ENCODE measurements around the gene CAMK2D.

CAMK2D gene

GRCh38 chr4:113511944-113512343 lies 249.6 kb downstream of the CAMK2D start:
- Histone ChIP-seq H3K27ac (ENCODE audit: low read length) (no peak overlapping the region), H3K27me3 (ENCODE audit: control insufficient read depth, insufficient read depth, low read length) (no peaks in the 10 kb centered on the region), H3K36me3 (ENCODE audit: control insufficient read depth, insufficient read depth, low read length) (no peaks in the 10 kb centered on the region), H3K4me1 (ENCODE audit: control insufficient read depth, insufficient read depth, low read length) (no peaks in the 10 kb centered on the region), H3K4me3 (ENCODE audit: low read length) (no peak overlapping the region), H3K9me3 (ENCODE audit: control insufficient read depth, insufficient read depth, low read length) (no peaks in the 10 kb centered on the region)
- DNase-seq (ENCODE audit: low read depth, low spot score), result no peak
- WGBS (ENCODE audit: insufficient coverage, insufficient read length), result no CpG with 5 or more reads among the region's 2 CpGs

DNA sequence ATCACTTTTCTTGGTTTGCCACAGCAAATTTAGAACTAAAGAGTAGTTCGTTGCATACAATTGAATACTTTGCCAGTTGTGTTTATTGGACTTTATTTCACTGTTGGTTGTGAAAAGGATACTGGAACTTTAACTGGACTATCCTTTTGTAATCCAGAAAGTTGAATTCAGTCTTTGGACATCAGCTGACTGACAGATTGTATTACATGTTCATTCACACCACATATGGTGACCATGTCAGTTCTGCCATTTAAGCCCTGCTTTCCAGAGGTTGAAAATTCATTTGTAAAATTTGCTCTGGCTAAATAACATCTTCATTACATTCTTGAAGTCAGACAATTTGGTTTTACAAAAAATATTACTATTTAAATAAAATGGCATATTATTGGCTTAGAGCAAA lies 251.7 kb downstream of the CAMK2D start:
- no peaks in the 10 kb centered on the region for H3K36me3 ChIP-seq (ENCODE audit: control insufficient read depth, insufficient read depth, low read length)
- whole genome bisulfite sequencing (ENCODE audit: insufficient coverage, insufficient read length), result no CpG with 5 or more reads among the region's 1 CpG

DNA sequence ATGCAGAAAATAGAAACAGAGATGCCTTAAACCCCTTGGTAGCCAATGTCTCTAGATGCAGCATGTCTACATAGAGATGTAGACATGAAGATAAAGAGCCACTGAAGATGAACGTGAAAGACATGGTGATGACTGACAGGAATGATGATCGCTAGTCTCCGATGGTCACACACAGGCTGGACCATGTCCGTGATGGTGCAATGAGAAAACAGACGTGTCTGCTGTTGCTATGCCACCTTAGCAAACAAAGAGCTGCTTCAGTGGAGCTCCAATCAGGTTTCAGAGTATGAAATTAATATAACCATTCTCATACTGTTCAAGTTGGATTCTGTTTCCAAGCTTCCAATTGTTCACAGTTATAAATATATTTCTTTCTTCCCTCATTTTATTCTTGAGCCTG lies 256.5 kb downstream of the CAMK2D start:
- Histone ChIP-seq H3K27ac (ENCODE audit: low read length) (no peak overlapping the region), H3K36me3 (ENCODE audit: control insufficient read depth, insufficient read depth, low read length) (no peaks in the 10 kb centered on the region), H3K27me3 (ENCODE audit: control insufficient read depth, insufficient read depth, low read length) (no peaks in the 10 kb centered on the region), H3K9me3 (ENCODE audit: control insufficient read depth, insufficient read depth, low read length) (no peaks in the 10 kb centered on the region), H3K4me3 (ENCODE audit: low read length) (no peak overlapping the region), H3K4me1 (ENCODE audit: control insufficient read depth, insufficient read depth, low read length) (no peaks in the 10 kb centered on the region)
- WGBS (ENCODE audit: insufficient coverage, insufficient read length), result no CpG with 5 or more reads among the region's 5 CpGs
- no peak for DNase-seq (ENCODE audit: low read depth, low spot score)

More for the DNA sequence above, 251.7 kb downstream of the CAMK2D start:
- no peak overlapping the region for H3K4me3 ChIP-seq (ENCODE audit: low read length)
- no peak overlapping the region for H3K27ac ChIP-seq (ENCODE audit: low read length)
- no peaks in the 10 kb centered on the region for H3K27me3 ChIP-seq (ENCODE audit: control insufficient read depth, insufficient read depth, low read length)
- DNase-seq (ENCODE audit: low read depth, low spot score), result no peak
- no peaks in the 10 kb centered on the region for H3K4me1 ChIP-seq (ENCODE audit: control insufficient read depth, insufficient read depth, low read length)
- no peaks in the 10 kb centered on the region for H3K9me3 ChIP-seq (ENCODE audit: control insufficient read depth, insufficient read depth, low read length)

DNA sequence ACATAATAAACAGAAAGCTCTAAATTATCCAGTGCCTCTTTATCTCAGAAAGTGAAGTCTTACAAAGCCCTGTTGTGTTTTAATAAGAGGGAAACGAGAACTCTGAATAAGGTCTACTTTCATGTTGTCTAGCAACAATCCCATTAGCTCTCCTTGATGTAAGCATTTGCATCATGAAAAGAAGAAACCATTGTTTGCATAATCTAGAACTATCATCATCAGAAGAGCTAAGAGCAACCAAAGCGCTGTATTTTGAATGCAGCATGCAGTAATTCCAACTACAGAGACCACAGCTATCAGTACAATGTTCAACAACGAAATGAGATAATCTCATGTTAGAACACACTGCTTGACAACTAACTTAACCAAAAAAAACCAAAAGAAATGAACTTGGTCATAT lies 257.1 kb downstream of the CAMK2D start:
- H3K4me1 ChIP-seq (ENCODE audit: control insufficient read depth, insufficient read depth, low read length), result no peaks in the 10 kb centered on the region
- H3K27ac ChIP-seq (ENCODE audit: low read length), result no peak overlapping the region
- no peak for DNase-seq (ENCODE audit: low read depth, low spot score)
- H3K4me3 ChIP-seq (ENCODE audit: low read length), result no peak overlapping the region
- no peaks in the 10 kb centered on the region for H3K9me3 ChIP-seq (ENCODE audit: control insufficient read depth, insufficient read depth, low read length)
- no CpG with 5 or more reads among the region's 3 CpGs for WGBS (ENCODE audit: insufficient coverage, insufficient read length)
- H3K27me3 ChIP-seq (ENCODE audit: control insufficient read depth, insufficient read depth, low read length), result no peaks in the 10 kb centered on the region
- no peaks in the 10 kb centered on the region for H3K36me3 ChIP-seq (ENCODE audit: control insufficient read depth, insufficient read depth, low read length)

GRCh38 chr4:113503691-113504090 lies 257.8 kb downstream of the CAMK2D start:
- Histone ChIP-seq H3K27me3 (ENCODE audit: control insufficient read depth, insufficient read depth, low read length) (no peaks in the 10 kb centered on the region), H3K4me1 (ENCODE audit: control insufficient read depth, insufficient read depth, low read length) (no peaks in the 10 kb centered on the region), H3K27ac (ENCODE audit: low read length) (no peak overlapping the region), H3K4me3 (ENCODE audit: low read length) (no peak overlapping the region), H3K9me3 (ENCODE audit: control insufficient read depth, insufficient read depth, low read length) (no peaks in the 10 kb centered on the region), H3K36me3 (ENCODE audit: control insufficient read depth, insufficient read depth, low read length) (no peaks in the 10 kb centered on the region)
- DNase-seq (ENCODE audit: low read depth, low spot score), result no peak

DNA sequence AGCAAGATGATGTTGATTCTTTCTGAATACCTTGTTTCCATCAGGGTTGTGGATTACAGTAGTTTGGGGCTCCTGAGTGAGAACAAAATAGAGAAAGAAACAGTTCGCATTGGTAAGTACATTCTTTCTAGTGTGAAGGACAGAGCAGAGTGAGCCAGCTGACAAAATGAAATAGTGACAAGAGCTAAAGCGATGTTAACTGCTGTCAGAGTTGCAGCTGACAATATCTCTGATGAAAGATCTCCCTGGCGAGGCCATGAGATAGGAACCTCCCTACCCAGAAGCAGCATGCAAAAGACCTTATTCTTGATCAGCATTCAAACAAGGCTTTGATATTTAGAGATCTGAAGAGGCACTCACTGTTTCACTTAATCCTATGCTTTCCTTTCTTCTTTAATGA lies 258.6 kb downstream of the CAMK2D start:
- Histone ChIP-seq H3K27me3 (ENCODE audit: control insufficient read depth, insufficient read depth, low read length) (no peaks in the 10 kb centered on the region), H3K27ac (ENCODE audit: low read length) (no peak overlapping the region), H3K9me3 (ENCODE audit: control insufficient read depth, insufficient read depth, low read length) (no peaks in the 10 kb centered on the region), H3K36me3 (ENCODE audit: control insufficient read depth, insufficient read depth, low read length) (no peaks in the 10 kb centered on the region), H3K4me1 (ENCODE audit: control insufficient read depth, insufficient read depth, low read length) (no peaks in the 10 kb centered on the region), H3K4me3 (ENCODE audit: low read length) (no peak overlapping the region)
- DNase-seq (ENCODE audit: low read depth, low spot score), result no peak
- no CpG with 5 or more reads among the region's 3 CpGs for WGBS (ENCODE audit: insufficient coverage, insufficient read length)

- Histone ChIP-seq H3K27me3 (ENCODE audit: control insufficient read depth, insufficient read depth, low read length) (no peaks in the 10 kb centered on the region), H3K27ac (ENCODE audit: low read length) (no peak overlapping the region), H3K4me1 (ENCODE audit: control insufficient read depth, insufficient read depth, low read length) (no peaks in the 10 kb centered on the region), H3K9me3 (ENCODE audit: control insufficient read depth, insufficient read depth, low read length) (no peaks in the 10 kb centered on the region), H3K4me3 (ENCODE audit: low read length) (no peak overlapping the region), H3K36me3 (ENCODE audit: control insufficient read depth, insufficient read depth, low read length) (no peaks in the 10 kb centered on the region)
- no peak for DNase-seq (ENCODE audit: low read depth, low spot score)
- 100% methylated on average over 1 of the region's 1 CpG for WGBS (ENCODE audit: insufficient coverage, insufficient read length)
Observed at GRCh38 chr4:113502476-113502875, 259.1 kb downstream of the CAMK2D start.

- H3K4me3 ChIP-seq (ENCODE audit: low read length), result no peak overlapping the region
- WGBS (ENCODE audit: insufficient coverage, insufficient read length), result no CpG with 5 or more reads among the region's 4 CpGs
- H3K36me3 ChIP-seq (ENCODE audit: control insufficient read depth, insufficient read depth, low read length), result no peaks in the 10 kb centered on the region
- no peak overlapping the region for H3K27ac ChIP-seq (ENCODE audit: low read length)
- H3K4me1 ChIP-seq (ENCODE audit: control insufficient read depth, insufficient read depth, low read length), result no peaks in the 10 kb centered on the region
- H3K27me3 ChIP-seq (ENCODE audit: control insufficient read depth, insufficient read depth, low read length), result no peaks in the 10 kb centered on the region
- no peak for DNase-seq (ENCODE audit: low read depth, low spot score)
- H3K9me3 ChIP-seq (ENCODE audit: control insufficient read depth, insufficient read depth, low read length), result peaks cover 2% of the 10 kb centered on the region; the same call in 1 of the 2 replicates
Observed at GRCh38 chr4:113500424-113500823, 261.1 kb downstream of the CAMK2D start.

GRCh38 chr4:113499696-113500095 lies 261.8 kb downstream of the CAMK2D start:
- H3K27me3 ChIP-seq (ENCODE audit: control insufficient read depth, insufficient read depth, low read length), result no peaks in the 10 kb centered on the region
- H3K36me3 ChIP-seq (ENCODE audit: control insufficient read depth, insufficient read depth, low read length), result no peaks in the 10 kb centered on the region
- no peak overlapping the region for H3K27ac ChIP-seq (ENCODE audit: low read length)
- DNase-seq (ENCODE audit: low read depth, low spot score), result no peak
- WGBS (ENCODE audit: insufficient coverage, insufficient read length), result no CpG with 5 or more reads among the region's 1 CpG
- peaks cover 2% of the 10 kb centered on the region for H3K9me3 ChIP-seq (ENCODE audit: control insufficient read depth, insufficient read depth, low read length)
- no peak overlapping the region for H3K4me3 ChIP-seq (ENCODE audit: low read length)
- no peaks in the 10 kb centered on the region for H3K4me1 ChIP-seq (ENCODE audit: control insufficient read depth, insufficient read depth, low read length)

- Histone ChIP-seq H3K4me3 (ENCODE audit: low read length) (no peak overlapping the region), H3K27me3 (ENCODE audit: control insufficient read depth, insufficient read depth, low read length) (no peaks in the 10 kb centered on the region), H3K4me1 (ENCODE audit: control insufficient read depth, insufficient read depth, low read length) (no peaks in the 10 kb centered on the region), H3K9me3 (ENCODE audit: control insufficient read depth, insufficient read depth, low read length) (peaks cover 2% of the 10 kb centered on the region), H3K36me3 (ENCODE audit: control insufficient read depth, insufficient read depth, low read length) (no peaks in the 10 kb centered on the region), H3K27ac (ENCODE audit: low read length) (no peak overlapping the region)
- no CpG with 5 or more reads among the region's 1 CpG for WGBS (ENCODE audit: insufficient coverage, insufficient read length)
- DNase-seq (ENCODE audit: low read depth, low spot score), result no peak
Observed at GRCh38 chr4:113499166-113499565, 262.4 kb downstream of the CAMK2D start.

DNA sequence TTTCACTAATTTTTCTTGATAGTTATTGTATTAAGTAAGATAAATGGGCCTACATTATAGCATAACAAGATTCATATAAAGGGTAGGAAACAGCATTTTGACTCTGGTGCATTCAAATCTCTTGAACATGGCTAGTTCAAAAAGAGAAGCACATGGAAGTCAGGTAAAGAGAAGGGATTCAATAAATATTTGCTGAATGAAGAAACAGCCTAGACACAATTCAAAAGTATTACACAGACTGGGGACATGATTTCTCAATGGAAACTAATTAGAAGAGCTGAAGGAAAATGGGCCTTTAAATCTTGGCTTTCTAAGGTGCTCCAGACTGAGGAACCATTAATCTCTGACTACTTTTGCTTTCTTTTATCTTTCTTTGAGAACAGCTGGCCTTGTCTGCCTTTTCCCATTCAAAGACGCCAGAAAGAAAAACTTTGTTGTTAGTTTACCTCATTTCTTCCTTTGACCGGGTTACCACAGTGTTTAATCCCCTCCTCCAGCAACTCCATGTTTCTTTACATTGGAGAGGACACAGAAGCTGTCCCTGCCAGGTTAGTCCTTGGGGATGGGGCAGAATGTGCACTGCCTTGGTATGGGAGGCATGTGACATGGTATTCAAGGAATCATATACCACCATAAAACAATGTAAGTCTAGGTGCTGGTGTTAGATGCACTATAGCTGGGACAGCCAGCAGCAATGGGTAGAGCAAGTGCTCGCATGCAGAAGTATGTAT lies 264.2 kb downstream of the CAMK2D start:
- Histone ChIP-seq H3K4me1 (ENCODE audit: control insufficient read depth, insufficient read depth, low read length) (no peaks in the 10 kb centered on the region), H3K27me3 (ENCODE audit: control insufficient read depth, insufficient read depth, low read length) (no peaks in the 10 kb centered on the region), H3K36me3 (ENCODE audit: control insufficient read depth, insufficient read depth, low read length) (no peaks in the 10 kb centered on the region), H3K27ac (ENCODE audit: low read length) (no peak overlapping the region), H3K4me3 (ENCODE audit: low read length) (no peak overlapping the region), H3K9me3 (ENCODE audit: control insufficient read depth, insufficient read depth, low read length) (peaks cover 2% of the 10 kb centered on the region)
- no peak for DNase-seq (ENCODE audit: low read depth, low spot score)
- WGBS (ENCODE audit: insufficient coverage, insufficient read length), result no CpG with 5 or more reads among the region's 3 CpGs

Data from iPS DF 6.9 (cell line).